Endothelial cell of umbilical vein (primary cell): ENCODE data around the gene MBL2. TPM values are rescaled to one million over a fixed set of nuclear protein-coding genes. Genes with fewer than 3 reads are reported as not detected.
A peak's percentile ranks its signal among the peaks of the same experiment; 100 is the strongest.

Source experiments
- BruUV-seq: library from RNA; stranded (reverse); fragments of 400-500 nt; replicated peaks from 2 replicates; lab custom pipeline; 2021; lab: Mats Ljungman, UMichigan
- CTCF ChIA-PET: fragments of 300-600, 350-600 bp; sonication (Branson Sonifier 250); formaldehyde crosslinking; loops from one replicate; lab custom pipeline; 2021; ENCODE audit warnings: antibody characterized with exemption, inconsistent platforms; lab: Charles Lee
- POLR2A ChIA-PET: fragments of 300-600, 350-600 bp; sonication (Branson Sonifier 250); formaldehyde crosslinking; loops from one replicate; lab custom pipeline; 2021; ENCODE audit warnings: antibody characterized with exemption, inconsistent platforms; lab: Charles Lee
- DNase-seq: peaks from one replicate; pipeline ENCODE4 v3.0.0-alpha.2; 2011; ENCODE audit warnings: low read depth, low spot score
- FAIRE-seq: peaks from 2 replicates; lab custom pipeline; 2011; peaks lifted over from hg19 to GRCh38; lab: Jason Lieb, UNC
- H2AFZ ChIP-seq: 2 replicates; pipeline ENCODE4 v1.6.0; 2012; ENCODE audit warnings: low read depth, low read length, control low read depth, inconsistent platforms
- H3K27ac ChIP-seq: 2 replicates; pipeline ENCODE4 v1.5.1; 2011; ENCODE audit warnings: low read depth, mild to moderate bottlenecking, control low read depth, low read length, moderate library complexity; ENCODE audit not compliant: insufficient read depth
- H3K27me3 ChIP-seq, 2 experiments: 2 replicates each; pipeline versions ENCODE4 v1.6.0 to v1.6.1; 2011; ENCODE audit warnings: low read length in 2 of 2, mixed read lengths in 1 of 2; ENCODE audit not compliant: control insufficient read depth in 2 of 2, insufficient read depth in 2 of 2
- H3K36me3 ChIP-seq, 2 experiments: 2 replicates in 1 of 2; 3 replicates in 1 of 2; pipeline ENCODE4 v1.5.1; 2011; ENCODE audit warnings: low read length in 2 of 2, mild to moderate bottlenecking in 1 of 2, moderate library complexity in 1 of 2; ENCODE audit not compliant: control insufficient read depth in 2 of 2, insufficient read depth in 2 of 2; ENCODE audit errors: extremely low read depth in 1 of 2
- H3K4me1 ChIP-seq: 3 replicates; pipeline ENCODE4 v1.5.1; 2011; ENCODE audit warnings: mild to moderate bottlenecking, low read length; ENCODE audit not compliant: control insufficient read depth, insufficient read depth; ENCODE audit errors: extremely low read depth
- H3K4me2 ChIP-seq: 2 replicates; pipeline ENCODE4 v1.6.1; 2011; ENCODE audit warnings: low read length, control low read depth, mixed read lengths; ENCODE audit not compliant: insufficient read depth
- H3K4me3 ChIP-seq, 3 experiments: fragments of 200-600 bp in 1 of 3; sonication (generic), shearing (Covaris generic) in 1 of 3; replicated peaks in 1 of 3; 2 replicates each; pipeline ENCODE4 v1.5.1; 2011 to 2016; ENCODE audit warnings: control low read depth in 3 of 3, low read length in 3 of 3, mild to moderate bottlenecking in 2 of 3, inconsistent platforms in 1 of 3, low read depth in 1 of 3, moderate library complexity in 1 of 3; ENCODE audit not compliant: insufficient read depth in 1 of 3
- H3K79me2 ChIP-seq: 2 replicates; pipeline ENCODE4 v1.6.0; 2012; ENCODE audit warnings: low read length, inconsistent platforms; ENCODE audit not compliant: control insufficient read depth, insufficient read depth
- H3K9ac ChIP-seq: replicated peaks from 2 replicates; pipeline ENCODE3; 2011; ENCODE audit warnings: low read length, control low read depth; ENCODE audit not compliant: insufficient read depth; ENCODE audit errors: extremely low read depth
- H3K9me1 ChIP-seq: replicated peaks from 3 replicates; pipeline ENCODE4 v1.6.0; 2011; ENCODE audit warnings: mild to moderate bottlenecking, low read length; ENCODE audit not compliant: control insufficient read depth, insufficient read depth; ENCODE audit errors: extremely low read depth
- H3K9me3 ChIP-seq: replicated peaks from 2 replicates; pipeline ENCODE4 v1.5.1; 2012; ENCODE audit warnings: low read length, inconsistent platforms; ENCODE audit not compliant: control insufficient read depth, insufficient read depth
- H4K20me1 ChIP-seq: replicated peaks from 2 replicates; pipeline ENCODE3; 2011; ENCODE audit warnings: mild to moderate bottlenecking, low read length; ENCODE audit not compliant: control insufficient read depth, insufficient read depth; ENCODE audit errors: extremely low read depth
- EZH2 ChIP-seq: IDR thresholded peaks from 2 replicates; pipeline ENCODE4 v1.6.1; 2012; ENCODE audit warnings: borderline replicate concordance, low read depth, mild to moderate bottlenecking, moderate library complexity, low read length, inconsistent platforms; ENCODE audit not compliant: severe bottlenecking
- FOS ChIP-seq: IDR thresholded peaks from 2 replicates; pipeline ENCODE4 v1.6.1; 2011; ENCODE audit warnings: mild to moderate bottlenecking, low read length, moderate library complexity, borderline replicate concordance; ENCODE audit not compliant: insufficient read depth
- dilution Hi-C: fragments of 300-500 bp; cut with MboI; formaldehyde crosslinking; loops from one replicate; pipeline ENCODE4 v1.15.0; 2019; ENCODE audit warnings: low sequenced_read_pairs; ENCODE audit not compliant: extremely low pct_ligation_motif_present
- intact Hi-C: fragments of 100-400 bp; cut with micrococcal nuclease; formaldehyde crosslinking; loops from one replicate; pipeline ENCODE4 v1.10.0; 2022
- polyA plus RNA-seq, 4 experiments: library from polyadenylated mRNA; depleted of rRNA in 3 of 4; stranded (reverse) in 3 of 4; unstranded in 1 of 4; fragments of >200 nt; gene quantifications; 2 replicates each; pipeline versions ENCODE4 v1.2.1 to v1.2.3, GENCODE V29; 2011 to 2012; ENCODE audit warnings: missing spikeins in 1 of 4
- total RNA-seq: library from RNA; stranded (reverse); gene quantifications from 2 replicates; pipeline ENCODE4 v1.2.3, GENCODE V29; 2021
- TF ChIP-seq, protein P1 (sequence below), 2 donors: IDR thresholded peaks; 1 replicate in 1 of 2; 2 replicates in 1 of 2; pipeline ENCODE4 v1.5.1; 2011; ENCODE audit warnings: low read length in 2 of 2, mild to moderate bottlenecking in 2 of 2, moderate library complexity in 2 of 2, control low read depth in 1 of 2, inconsistent platforms in 1 of 2, low read depth in 1 of 2; ENCODE audit not compliant: insufficient read depth in 1 of 2; ENCODE audit errors: extremely low read depth in 1 of 2

The MBL2 gene
- total and polyA plus RNA-seq, 2 donors (not counting 3 experiments of a cell fraction or from before 2014, with no cell fraction given): not detected

GRCh38 chr10:52738951-52739350 is 33.6 kb downstream of the MBL2 start:
- no peaks in the 10 kb centered on the region for H3K4me1 ChIP-seq
- H2AFZ ChIP-seq: no peak overlapping the region
- peaks cover 2% of the 10 kb centered on the region for H3K9me1 ChIP-seq
- dilution Hi-C loops (no loop called here), intact Hi-C loops (no loop called here)
- FAIRE-seq (no peak), DNase-seq (no peak)
- H3K27ac ChIP-seq: no peak overlapping the region
- no peaks in the 10 kb centered on the region for H3K27me3 ChIP-seq
- no peaks in the 10 kb centered on the region for H4K20me1 ChIP-seq
- H3K9me3 ChIP-seq: no peaks in the 10 kb centered on the region
- POLR2A ChIA-PET: no interaction called here
- no peak overlapping the region for H3K4me2 ChIP-seq
- no TSS peak for BruUV-seq
- H3K79me2 ChIP-seq: no peaks in the 10 kb centered on the region
- no peak overlapping the region for H3K9ac ChIP-seq
- no peaks in the 10 kb centered on the region for H3K36me3 ChIP-seq
- H3K4me3 ChIP-seq: no peak overlapping the region
- TF ChIP-seq, protein P1, sequence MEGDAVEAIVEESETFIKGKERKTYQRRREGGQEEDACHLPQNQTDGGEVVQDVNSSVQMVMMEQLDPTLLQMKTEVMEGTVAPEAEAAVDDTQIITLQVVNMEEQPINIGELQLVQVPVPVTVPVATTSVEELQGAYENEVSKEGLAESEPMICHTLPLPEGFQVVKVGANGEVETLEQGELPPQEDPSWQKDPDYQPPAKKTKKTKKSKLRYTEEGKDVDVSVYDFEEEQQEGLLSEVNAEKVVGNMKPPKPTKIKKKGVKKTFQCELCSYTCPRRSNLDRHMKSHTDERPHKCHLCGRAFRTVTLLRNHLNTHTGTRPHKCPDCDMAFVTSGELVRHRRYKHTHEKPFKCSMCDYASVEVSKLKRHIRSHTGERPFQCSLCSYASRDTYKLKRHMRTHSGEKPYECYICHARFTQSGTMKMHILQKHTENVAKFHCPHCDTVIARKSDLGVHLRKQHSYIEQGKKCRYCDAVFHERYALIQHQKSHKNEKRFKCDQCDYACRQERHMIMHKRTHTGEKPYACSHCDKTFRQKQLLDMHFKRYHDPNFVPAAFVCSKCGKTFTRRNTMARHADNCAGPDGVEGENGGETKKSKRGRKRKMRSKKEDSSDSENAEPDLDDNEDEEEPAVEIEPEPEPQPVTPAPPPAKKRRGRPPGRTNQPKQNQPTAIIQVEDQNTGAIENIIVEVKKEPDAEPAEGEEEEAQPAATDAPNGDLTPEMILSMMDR (IDR thresholded peaks at IDR 0.05; ENCODE audit: extremely low read depth in 1 of 2, insufficient read depth in 1 of 2, low read depth in 1 of 2, low read length in 2 of 2): no peak
- TF ChIP-seq FOS: no peak
- CTCF ChIA-PET: interaction anchor here (1.0 kb wide), 1 partner anchor 39 kb away, joined by 3 read pairs; no protein-coding TSS in a partner anchor

- DNase-seq: peak; percentile 66
- Histone ChIP-seq H3K27ac (no peak overlapping the region), H3K4me3 (no peak overlapping the region), H3K9ac (no peak overlapping the region), H3K9me3 (no peaks in the 10 kb centered on the region), H3K9me1 (no peaks in the 10 kb centered on the region), H3K4me1 (peaks cover 3% of the 10 kb centered on the region), H3K79me2 (no peaks in the 10 kb centered on the region), H3K36me3 (no peaks in the 10 kb centered on the region), H2AFZ (no peak overlapping the region), H3K4me2 (peak overlapping the region; percentile 46), H4K20me1 (no peaks in the 10 kb centered on the region), H3K27me3 (no peaks in the 10 kb centered on the region)
- BruUV-seq: no TSS peak
- CTCF ChIA-PET: interaction anchor here (0.7 to 4.1 kb wide), 16 partner anchors 12 to 422 kb away, joined by 3 to 223 read pairs (median 4); no protein-coding TSS in a partner anchor
- dilution Hi-C loops (no loop called here), intact Hi-C loops (loop anchor here (1.0 to 2.0 kb wide), 3 partner anchors 85 to 421 kb away; no protein-coding TSS in a partner anchor)
- peak; percentile 47 for FAIRE-seq
- TF ChIP-seq EZH2: no peak
- TF ChIP-seq, protein P1 (IDR thresholded peaks at IDR 0.05; ENCODE audit: extremely low read depth in 1 of 2, insufficient read depth in 1 of 2, low read depth in 1 of 2, low read length in 2 of 2): peak; percentile 30 to 39
- POLR2A ChIA-PET: interaction anchor here (0.6 kb wide), 1 partner anchor 85 kb away, joined by 3 read pairs; no protein-coding TSS in a partner anchor
These were observed 43.1 kb downstream of the MBL2 start for GRCh38 chr10:52729271-52730104.
